Parathyroid adenoma (tissue), 2 donors: ENCODE results near the gene INTS2.

Experiments
- H2AFZ ChIP-seq: fragments of 300-600 bp; sonication (generic); one replicate; pipeline ENCODE4 v1.7.0; 2017; ENCODE audit warnings: antibody characterized with exemption, mild to moderate bottlenecking
- H3K27ac ChIP-seq: fragments of 300-600 bp; sonication (generic); one replicate; pipeline ENCODE4 v1.7.0; 2017
- H3K27me3 ChIP-seq: fragments of 300-600 bp; sonication (generic); one replicate; pipeline ENCODE4 v1.7.0; 2017; ENCODE audit warnings: low read length; ENCODE audit not compliant: control insufficient read depth, insufficient read depth
- H3K36me3 ChIP-seq: fragments of 300-600 bp; sonication (generic); one replicate; pipeline ENCODE4 v1.7.0; 2017; ENCODE audit warnings: low read length; ENCODE audit not compliant: control insufficient read depth, insufficient read depth
- H3K4me1 ChIP-seq: fragments of 300-600 bp; sonication (generic); one replicate; pipeline ENCODE4 v1.7.0; 2017; ENCODE audit warnings: control low read depth
- H3K4me2 ChIP-seq: fragments of 300-600 bp; sonication (generic); one replicate; pipeline ENCODE4 v1.7.0; 2017; ENCODE audit warnings: low read length
- H3K4me3 ChIP-seq: fragments of 300-600 bp; sonication (generic); one replicate; pipeline ENCODE4 v1.7.0; 2017; ENCODE audit warnings: low read depth, low read length
- H3K79me2 ChIP-seq: fragments of 300-600 bp; sonication (generic); one replicate; pipeline ENCODE4 v1.7.0; 2017; ENCODE audit warnings: control low read depth
- H3K9ac ChIP-seq: fragments of 300-600 bp; sonication (generic); one replicate; pipeline ENCODE4 v1.7.0; 2017; ENCODE audit warnings: mild to moderate bottlenecking
- H3K9me3 ChIP-seq: fragments of 300-600 bp; sonication (generic); one replicate; pipeline ENCODE4 v1.7.0; 2017; ENCODE audit warnings: low read length; ENCODE audit not compliant: control insufficient read depth
- CTCF ChIP-seq: fragments of 300-600 bp; sonication (generic); IDR thresholded peaks from one replicate; pipeline ENCODE4 v1.7.0; 2017; ENCODE audit warnings: antibody characterized with exemption, mild to moderate bottlenecking
- donor health status: primary hyperparathyroidism.

Gene INTS2

GRCh38 chr17:61875285-61875684, 52.5 kb downstream of the INTS2 start:
- H2AFZ ChIP-seq, result no peak overlapping the region
- no peak overlapping the region for H3K4me2 ChIP-seq
- no peak overlapping the region for H3K27ac ChIP-seq
- H3K4me1 ChIP-seq, result no peaks in the 10 kb centered on the region
- TF ChIP-seq CTCF, result no peak
- H3K4me3 ChIP-seq, result no peak overlapping the region
- no peaks in the 10 kb centered on the region for H3K36me3 ChIP-seq
- H3K9me3 ChIP-seq, result no peaks in the 10 kb centered on the region
- H3K27me3 ChIP-seq, result no peaks in the 10 kb centered on the region
- no peaks in the 10 kb centered on the region for H3K79me2 ChIP-seq
- H3K9ac ChIP-seq, result no peak overlapping the region

DNA sequence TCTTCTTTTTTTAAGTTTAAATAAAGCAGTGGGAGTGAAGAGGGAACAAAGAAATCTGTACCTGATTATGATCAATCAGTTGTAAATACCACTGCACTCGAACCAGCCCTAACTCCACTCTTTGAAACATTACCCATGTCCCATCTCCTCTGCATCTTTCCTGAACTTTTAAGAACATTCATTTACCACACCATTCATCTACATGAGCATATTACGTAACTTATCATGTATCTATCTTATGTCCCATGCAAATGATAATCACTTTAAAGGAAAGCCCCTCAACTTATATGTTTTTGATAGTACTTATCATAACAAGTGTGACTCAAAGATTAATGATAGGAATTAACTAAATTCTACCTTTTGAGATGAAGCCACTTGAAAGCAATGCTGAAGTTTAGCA, 53.7 kb downstream of the INTS2 start:
- H3K9ac ChIP-seq, result no peak overlapping the region
- H3K79me2 ChIP-seq, result no peaks in the 10 kb centered on the region
- no peak overlapping the region for H3K27ac ChIP-seq
- no peak overlapping the region for H2AFZ ChIP-seq
- no peak overlapping the region for H3K4me2 ChIP-seq
- H3K4me3 ChIP-seq, result no peak overlapping the region
- no peaks in the 10 kb centered on the region for H3K9me3 ChIP-seq
- H3K36me3 ChIP-seq, result no peaks in the 10 kb centered on the region
- no peak for TF ChIP-seq CTCF
- no peaks in the 10 kb centered on the region for H3K27me3 ChIP-seq
- H3K4me1 ChIP-seq, result no peaks in the 10 kb centered on the region

- no peak overlapping the region for H2AFZ ChIP-seq
- no peaks in the 10 kb centered on the region for H3K4me1 ChIP-seq
- H3K36me3 ChIP-seq, result no peaks in the 10 kb centered on the region
- H3K27ac ChIP-seq, result no peak overlapping the region
- H3K79me2 ChIP-seq, result no peaks in the 10 kb centered on the region
- H3K4me3 ChIP-seq, result no peak overlapping the region
- H3K4me2 ChIP-seq, result no peak overlapping the region
- no peak for TF ChIP-seq CTCF
- H3K9ac ChIP-seq, result no peak overlapping the region
- H3K27me3 ChIP-seq, result no peaks in the 10 kb centered on the region
- H3K9me3 ChIP-seq, result no peaks in the 10 kb centered on the region
Measured at GRCh38 chr17:61872099-61872498, 55.7 kb downstream of the INTS2 start.

DNA sequence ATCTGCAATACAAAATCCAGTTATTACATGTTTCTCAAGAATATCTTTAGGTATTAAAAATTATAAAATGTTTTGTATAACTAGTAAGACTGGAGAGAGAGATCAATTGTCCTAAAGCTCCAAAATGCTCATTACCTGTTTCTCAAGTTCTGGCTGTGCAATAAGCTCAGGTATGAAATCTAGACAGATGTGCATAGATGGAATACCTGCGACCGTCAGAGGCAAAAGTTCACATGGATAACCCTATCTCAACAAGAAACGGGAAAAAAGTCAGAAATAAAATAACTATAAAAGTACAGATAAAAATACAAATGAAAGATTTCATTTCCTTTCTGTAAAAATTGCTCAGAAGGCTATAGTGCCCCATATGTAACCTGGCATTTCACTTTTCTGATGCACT, 58.6 kb downstream of the INTS2 start:
- Histone ChIP-seq H3K36me3 (no peaks in the 10 kb centered on the region), H2AFZ (no peak overlapping the region), H3K27me3 (no peaks in the 10 kb centered on the region), H3K4me2 (no peak overlapping the region), H3K9ac (no peak overlapping the region), H3K4me1 (no peaks in the 10 kb centered on the region), H3K79me2 (no peaks in the 10 kb centered on the region), H3K9me3 (no peaks in the 10 kb centered on the region), H3K4me3 (no peak overlapping the region), H3K27ac (no peak overlapping the region)
- no peak for TF ChIP-seq CTCF

- no peaks in the 10 kb centered on the region for H3K4me1 ChIP-seq
Measured at GRCh38 chr17:61868074-61868473, 59.7 kb downstream of the INTS2 start.

More at GRCh38 chr17:61868074-61868473, 59.7 kb downstream of the INTS2 start:
- H3K4me2 ChIP-seq, result no peak overlapping the region
- H3K79me2 ChIP-seq, result no peaks in the 10 kb centered on the region
- TF ChIP-seq CTCF, result no peak
- H3K36me3 ChIP-seq, result no peaks in the 10 kb centered on the region
- no peaks in the 10 kb centered on the region for H3K9me3 ChIP-seq
- H3K27me3 ChIP-seq, result no peaks in the 10 kb centered on the region
- H3K27ac ChIP-seq, result no peak overlapping the region
- no peak overlapping the region for H3K9ac ChIP-seq
- no peak overlapping the region for H3K4me3 ChIP-seq
- H2AFZ ChIP-seq, result no peak overlapping the region
